Measurements from ENCODE around the gene GALM. TPM values are rescaled to one million over a fixed set of nuclear protein-coding genes. Genes with fewer than 3 reads are reported as not detected.
"Not testable (repeated sequence)": the region's sequence is repeated elsewhere in the genome, so short reads cannot be mapped to it uniquely, and the experiment has no call there.

The GALM gene
- polyA plus RNA-seq, 2 of the 4 experiments (the other 2 are of a cell fraction): 33.4 to 34.2 TPM

DNA sequence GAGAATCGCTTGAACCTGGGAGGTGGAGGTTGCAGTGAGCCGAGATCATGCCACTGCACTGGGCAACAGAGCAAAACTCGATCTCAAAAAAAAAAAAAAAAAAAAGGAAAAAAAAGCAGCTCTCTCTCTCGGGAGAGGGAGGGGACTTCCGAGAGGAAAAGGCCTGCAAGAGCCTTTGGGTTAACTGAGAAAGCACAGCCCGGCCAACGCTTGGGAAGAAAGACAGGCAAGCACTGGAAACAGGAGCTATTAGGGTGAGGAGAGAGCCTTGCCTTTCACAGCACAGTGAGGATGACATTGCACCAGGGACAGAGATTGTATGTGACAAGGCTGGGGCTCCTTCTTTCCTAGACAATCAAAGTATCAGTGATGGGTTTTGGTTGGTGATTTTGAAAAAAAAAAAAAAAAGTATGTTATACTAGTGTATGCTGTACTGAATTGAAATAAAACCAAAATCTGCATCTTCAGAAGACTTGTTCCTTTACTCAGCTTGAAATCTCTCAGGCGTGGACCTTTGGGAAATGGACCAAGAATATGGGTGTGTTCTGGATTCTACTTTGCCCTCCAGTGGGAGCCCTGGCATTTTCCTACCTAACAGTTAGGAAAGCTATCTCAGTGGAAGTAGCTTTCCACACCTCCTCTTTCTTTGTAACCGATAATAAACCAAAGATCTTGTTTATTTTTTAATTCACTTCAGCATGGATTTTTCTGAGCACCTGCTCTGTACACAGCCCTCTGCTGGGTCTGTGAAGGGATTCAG is 68.6 kb downstream of the GALM start (continued):
- TF ChIP-seq, protein P1, sequence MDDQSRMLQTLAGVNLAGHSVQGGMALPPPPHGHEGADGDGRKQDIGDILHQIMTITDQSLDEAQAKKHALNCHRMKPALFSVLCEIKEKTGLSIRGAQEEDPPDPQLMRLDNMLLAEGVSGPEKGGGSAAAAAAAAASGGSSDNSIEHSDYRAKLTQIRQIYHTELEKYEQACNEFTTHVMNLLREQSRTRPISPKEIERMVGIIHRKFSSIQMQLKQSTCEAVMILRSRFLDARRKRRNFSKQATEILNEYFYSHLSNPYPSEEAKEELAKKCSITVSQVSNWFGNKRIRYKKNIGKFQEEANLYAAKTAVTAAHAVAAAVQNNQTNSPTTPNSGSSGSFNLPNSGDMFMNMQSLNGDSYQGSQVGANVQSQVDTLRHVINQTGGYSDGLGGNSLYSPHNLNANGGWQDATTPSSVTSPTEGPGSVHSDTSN (IDR thresholded peaks at IDR 0.05): no peak

DNA sequence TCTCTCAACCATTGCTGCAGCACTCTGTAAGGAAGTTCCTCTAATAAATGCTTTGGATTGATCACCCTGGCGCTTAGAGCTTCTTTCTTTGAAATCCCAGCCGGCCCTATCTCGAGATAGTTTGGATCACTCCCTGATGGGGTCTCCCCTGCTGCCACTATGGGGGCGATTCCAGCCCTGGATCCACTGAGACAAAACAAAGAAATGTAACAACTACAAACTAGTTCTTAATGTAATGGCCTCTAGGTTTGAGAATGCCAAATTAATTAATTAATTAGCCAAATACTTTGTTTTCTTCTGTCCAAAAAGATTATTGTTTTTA is 70.0 kb downstream of the GALM start:
- H3K27ac ChIP-seq: no peak overlapping the region
- ATAC-seq (no peak), FAIRE-seq (no peak), DNase-seq (ENCODE audit: low read depth in 1 of 2, low spot score in 1 of 2) (no peak)
- H3K4me1 ChIP-seq: no peaks in the 10 kb centered on the region
- CTCF ChIA-PET: interaction anchor here (0.8 to 26.7 kb wide), 7 partner anchors 10 to 420 kb away, joined by 6 to 423 read pairs (median 8); partner anchors contain the start of gene HNRNPLL
- POLR2A ChIA-PET: interaction anchor here (0.6 to 7.9 kb wide), 2 partner anchors 15 to 95 kb away, joined by 3 to 68 read pairs; partner anchors contain the start of gene SRSF7
- no peak overlapping the region for H3K4me3 ChIP-seq
- no peak overlapping the region for H3K4me2 ChIP-seq
- TF ChIP-seq ZC3H11A (IDR thresholded peaks at IDR 0.05) (no peak), MYC (IDR thresholded peaks at IDR 0.05; ENCODE audit: borderline replicate concordance, low read length) (no peak), CBX8 (IDR thresholded peaks at IDR 0.05) (no peak), SMC3 (IDR thresholded peaks at IDR 0.05) (no peak), CBX2 (IDR thresholded peaks at IDR 0.05; ENCODE audit: borderline replicate concordance, low read depth) (no peak), NR3C1 (IDR thresholded peaks at IDR 0.05) (no peak), POLR2A (IDR thresholded peaks at IDR 0.05; ENCODE audit: low read length) (no peak), RCOR1 (IDR thresholded peaks at IDR 0.05; ENCODE audit: low read depth, low read length) (no peak)
- TF ChIP-seq, protein P1 (IDR thresholded peaks at IDR 0.05): no peak
- TF ChIP-seq, protein P2, sequence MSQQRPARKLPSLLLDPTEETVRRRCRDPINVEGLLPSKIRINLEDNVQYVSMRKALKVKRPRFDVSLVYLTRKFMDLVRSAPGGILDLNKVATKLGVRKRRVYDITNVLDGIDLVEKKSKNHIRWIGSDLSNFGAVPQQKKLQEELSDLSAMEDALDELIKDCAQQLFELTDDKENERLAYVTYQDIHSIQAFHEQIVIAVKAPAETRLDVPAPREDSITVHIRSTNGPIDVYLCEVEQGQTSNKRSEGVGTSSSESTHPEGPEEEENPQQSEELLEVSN (IDR thresholded peaks at IDR 0.05; ENCODE audit: borderline replicate concordance, low read depth): no peak
- TF ChIP-seq, protein P3, sequence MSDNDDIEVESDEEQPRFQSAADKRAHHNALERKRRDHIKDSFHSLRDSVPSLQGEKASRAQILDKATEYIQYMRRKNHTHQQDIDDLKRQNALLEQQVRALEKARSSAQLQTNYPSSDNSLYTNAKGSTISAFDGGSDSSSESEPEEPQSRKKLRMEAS (IDR thresholded peaks at IDR 0.05): no peak
- WGBS (ENCODE audit: missing lambda C conversion rate): 81% methylated on average over 4 of the region's 4 CpGs
- peaks cover 4% of the 10 kb centered on the region; the same call in 1 of the 3 replicates for H3K9me3 ChIP-seq

DNA sequence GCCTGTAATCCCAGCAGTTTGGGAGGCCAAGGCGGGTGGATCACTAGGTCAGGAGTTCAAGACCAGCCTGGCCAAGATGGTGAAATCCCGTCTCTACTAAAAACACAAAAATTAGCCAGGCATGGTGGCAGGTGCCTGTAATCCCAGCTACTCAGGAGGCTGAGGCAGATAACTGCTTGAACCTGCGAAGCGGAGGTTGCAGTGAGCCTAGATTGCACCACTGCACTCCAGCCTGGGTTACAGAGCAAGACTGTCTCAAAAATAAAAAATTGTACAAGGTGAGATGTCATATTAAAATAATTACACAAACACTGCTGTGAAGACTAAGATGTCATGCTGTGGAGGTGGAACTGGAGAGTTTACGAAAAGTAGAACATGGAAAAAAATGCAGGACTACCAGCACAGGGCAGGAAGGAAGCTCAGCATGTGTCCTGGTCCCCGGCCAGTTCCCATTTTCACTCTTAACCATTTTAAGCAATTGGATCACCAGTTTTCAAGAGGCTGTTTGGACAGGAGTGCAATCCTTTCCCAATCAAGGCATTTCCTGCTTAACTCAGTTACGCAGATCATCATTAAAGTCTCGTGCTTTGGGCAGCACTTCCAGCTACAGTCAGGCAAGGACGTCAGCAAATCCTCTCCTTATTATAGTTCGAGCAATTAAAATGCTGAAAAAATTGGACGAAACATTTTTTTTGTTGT is 71.2 kb downstream of the GALM start:
- not testable (repeated sequence) for FAIRE-seq; H3K4me1 ChIP-seq; ATAC-seq; DNase-seq (ENCODE audit: low read depth in 1 of 2, low spot score in 1 of 2); H3K27ac ChIP-seq; H3K4me3 ChIP-seq; H3K9me3 ChIP-seq; H3K4me2 ChIP-seq
- CTCF ChIA-PET: interaction anchor here (0.9 to 26.7 kb wide), 6 partner anchors 11 to 202 kb away, joined by 3 to 423 read pairs (median 8); partner anchors contain the start of genes HNRNPLL and SRSF7
- POLR2A ChIA-PET: interaction anchor here (6.7 kb wide), 1 partner anchor 14 kb away, joined by 90 read pairs; the partner anchor contains the start of gene SRSF7
- 91% methylated on average over 11 of the region's 11 CpGs for WGBS (ENCODE audit: missing lambda C conversion rate)

DNA sequence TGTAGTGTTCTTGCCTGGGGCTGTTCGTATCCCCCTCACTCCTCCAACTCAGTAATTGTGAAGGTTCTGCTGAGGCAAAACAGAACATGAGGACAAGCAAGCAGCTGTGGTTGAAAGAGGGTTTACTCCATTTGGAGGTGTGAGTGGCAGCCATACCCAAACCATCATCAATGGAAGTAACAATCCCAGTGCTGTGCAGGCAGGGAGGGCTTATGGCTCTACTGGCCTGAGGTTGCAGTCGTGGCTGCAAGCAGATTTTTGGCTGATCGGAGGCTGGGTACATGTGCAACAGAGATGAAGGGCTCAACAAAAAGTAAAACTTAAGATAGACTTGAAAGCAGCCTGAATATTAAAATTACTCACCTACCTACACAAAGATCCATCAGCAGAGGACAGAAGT is 72.0 kb downstream of the GALM start:
- ATAC-seq (no peak), DNase-seq (ENCODE audit: low read depth in 1 of 2, low spot score in 1 of 2) (no peak), FAIRE-seq (no peak)
- ChIA-PET POLR2A (interaction anchor here (6.7 kb wide), 1 partner anchor 13 kb away, joined by 90 read pairs; the partner anchor contains the start of gene SRSF7), CTCF (interaction anchor here (0.9 to 26.7 kb wide), 6 partner anchors 12 to 202 kb away, joined by 3 to 423 read pairs (median 8); partner anchors contain the start of genes HNRNPLL and SRSF7)
- Histone ChIP-seq H3K9me3 (peaks cover 4% of the 10 kb centered on the region; the same call in 1 of the 3 replicates), H3K4me1 (no peaks in the 10 kb centered on the region), H3K27ac (no peak overlapping the region), H3K4me2 (no peak overlapping the region), H3K4me3 (no peak overlapping the region)
- WGBS (ENCODE audit: missing lambda C conversion rate): 91% methylated on average over 3 of the region's 3 CpGs
- TF ChIP-seq CHD2 (IDR thresholded peaks at IDR 0.05; ENCODE audit: low read length, partially characterized antibody): no peak
- no peak for TF ChIP-seq ZNF302 (CRISPR knock-in tag; IDR thresholded peaks at IDR 0.05)
- no peak for TF ChIP-seq RFX5 (IDR thresholded peaks at IDR 0.05)
- TF ChIP-seq, protein P4, sequence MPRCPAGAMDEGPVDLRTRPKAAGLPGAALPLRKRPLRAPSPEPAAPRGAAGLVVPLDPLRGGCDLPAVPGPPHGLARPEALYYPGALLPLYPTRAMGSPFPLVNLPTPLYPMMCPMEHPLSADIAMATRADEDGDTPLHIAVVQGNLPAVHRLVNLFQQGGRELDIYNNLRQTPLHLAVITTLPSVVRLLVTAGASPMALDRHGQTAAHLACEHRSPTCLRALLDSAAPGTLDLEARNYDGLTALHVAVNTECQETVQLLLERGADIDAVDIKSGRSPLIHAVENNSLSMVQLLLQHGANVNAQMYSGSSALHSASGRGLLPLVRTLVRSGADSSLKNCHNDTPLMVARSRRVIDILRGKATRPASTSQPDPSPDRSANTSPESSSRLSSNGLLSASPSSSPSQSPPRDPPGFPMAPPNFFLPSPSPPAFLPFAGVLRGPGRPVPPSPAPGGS (IDR thresholded peaks at IDR 0.05): no peak
- TF ChIP-seq KDM1A (IDR thresholded peaks at IDR 0.05; ENCODE audit: low read depth): no peak
- TF ChIP-seq, protein P5, sequence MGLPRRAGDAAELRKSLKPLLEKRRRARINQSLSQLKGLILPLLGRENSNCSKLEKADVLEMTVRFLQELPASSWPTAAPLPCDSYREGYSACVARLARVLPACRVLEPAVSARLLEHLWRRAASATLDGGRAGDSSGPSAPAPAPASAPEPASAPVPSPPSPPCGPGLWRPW (IDR thresholded peaks at IDR 0.05): no peak
- no peak for TF ChIP-seq RARB (CRISPR knock-in tag; IDR thresholded peaks at IDR 0.05)
- TF ChIP-seq RCOR1 (IDR thresholded peaks at IDR 0.05; ENCODE audit: low read depth, low read length): no peak
- TF ChIP-seq, protein P6, sequence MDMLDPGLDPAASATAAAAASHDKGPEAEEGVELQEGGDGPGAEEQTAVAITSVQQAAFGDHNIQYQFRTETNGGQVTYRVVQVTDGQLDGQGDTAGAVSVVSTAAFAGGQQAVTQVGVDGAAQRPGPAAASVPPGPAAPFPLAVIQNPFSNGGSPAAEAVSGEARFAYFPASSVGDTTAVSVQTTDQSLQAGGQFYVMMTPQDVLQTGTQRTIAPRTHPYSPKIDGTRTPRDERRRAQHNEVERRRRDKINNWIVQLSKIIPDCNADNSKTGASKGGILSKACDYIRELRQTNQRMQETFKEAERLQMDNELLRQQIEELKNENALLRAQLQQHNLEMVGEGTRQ (IDR thresholded peaks at IDR 0.05): no peak
- TF ChIP-seq, protein P7, sequence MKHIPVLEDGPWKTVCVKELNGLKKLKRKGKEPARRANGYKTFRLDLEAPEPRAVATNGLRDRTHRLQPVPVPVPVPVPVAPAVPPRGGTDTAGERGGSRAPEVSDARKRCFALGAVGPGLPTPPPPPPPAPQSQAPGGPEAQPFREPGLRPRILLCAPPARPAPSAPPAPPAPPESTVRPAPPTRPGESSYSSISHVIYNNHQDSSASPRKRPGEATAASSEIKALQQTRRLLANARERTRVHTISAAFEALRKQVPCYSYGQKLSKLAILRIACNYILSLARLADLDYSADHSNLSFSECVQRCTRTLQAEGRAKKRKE (CRISPR knock-in tag; IDR thresholded peaks at IDR 0.05; ENCODE audit: low read depth): no peak
- no peak for TF ChIP-seq FOSL2 (IDR thresholded peaks at IDR 0.05)
- no peak for TF ChIP-seq FOSL2 (CRISPR knock-in tag; IDR thresholded peaks at IDR 0.05)
